ENCODE data around the gene CTAGE15. TPM values are rescaled to one million over a fixed set of nuclear protein-coding genes. Genes with fewer than 3 reads are reported as not detected.

Gene CTAGE15, protein sequence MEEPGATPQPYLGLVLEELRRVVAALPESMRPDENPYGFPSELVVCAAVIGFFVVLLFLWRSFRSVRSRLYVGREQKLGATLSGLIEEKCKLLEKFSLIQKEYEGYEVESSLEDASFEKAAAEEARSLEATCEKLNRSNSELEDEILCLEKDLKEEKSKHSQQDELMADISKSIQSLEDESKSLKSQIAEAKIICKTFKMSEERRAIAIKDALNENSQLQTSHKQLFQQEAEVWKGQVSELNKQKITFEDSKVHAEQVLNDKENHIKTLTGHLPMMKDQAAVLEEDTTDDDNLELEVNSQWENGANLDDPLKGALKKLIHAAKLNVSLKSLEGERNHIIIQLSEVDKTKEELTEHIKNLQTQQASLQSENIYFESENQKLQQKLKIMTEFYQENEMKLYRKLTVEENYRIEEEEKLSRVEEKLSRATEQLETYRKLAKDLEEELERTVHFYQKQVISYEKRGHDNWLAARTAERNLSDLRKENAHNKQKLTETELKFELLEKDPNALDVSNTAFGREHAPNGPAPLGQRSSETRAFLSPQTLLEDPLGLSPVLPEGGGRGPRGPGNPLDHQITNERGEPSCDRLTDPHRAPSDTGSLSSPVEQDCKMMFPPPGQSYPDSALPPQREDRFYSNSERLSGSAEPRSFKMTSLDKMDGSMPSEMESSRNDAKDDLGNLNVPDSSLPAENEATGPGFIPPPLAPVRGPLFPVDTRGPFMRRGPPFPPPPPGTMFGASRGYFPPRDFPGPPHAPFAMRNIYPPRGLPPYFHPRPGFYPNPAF
- not detected in 5 replicates for total RNA-seq (2022; extraction: Qiagen RNA extraction)

DNA sequence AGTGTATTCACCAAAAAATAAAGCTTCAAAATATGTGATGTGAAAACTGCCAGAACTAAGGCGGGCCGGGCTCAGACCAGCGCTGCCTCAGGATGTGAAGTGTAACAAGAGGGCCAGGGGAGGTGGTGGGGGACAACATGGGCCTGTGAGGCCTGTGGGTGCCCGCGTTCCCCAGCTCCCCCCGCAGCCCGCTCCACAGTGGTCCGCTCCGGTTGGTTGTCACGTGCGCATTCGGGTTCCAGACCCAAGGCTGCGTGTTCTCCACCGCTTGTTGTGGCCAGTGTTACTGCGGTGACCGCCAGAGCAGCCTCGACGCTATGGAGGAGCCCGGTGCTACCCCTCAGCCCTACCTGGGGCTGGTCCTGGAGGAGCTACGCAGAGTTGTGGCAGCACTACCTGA is at the start of gene CTAGE15:
CTAGE15 (plus strand) TSS at position 301 of the 400 bp plus-strand sequence; CDS start at position 318, 17 bp downstream.

DNA sequence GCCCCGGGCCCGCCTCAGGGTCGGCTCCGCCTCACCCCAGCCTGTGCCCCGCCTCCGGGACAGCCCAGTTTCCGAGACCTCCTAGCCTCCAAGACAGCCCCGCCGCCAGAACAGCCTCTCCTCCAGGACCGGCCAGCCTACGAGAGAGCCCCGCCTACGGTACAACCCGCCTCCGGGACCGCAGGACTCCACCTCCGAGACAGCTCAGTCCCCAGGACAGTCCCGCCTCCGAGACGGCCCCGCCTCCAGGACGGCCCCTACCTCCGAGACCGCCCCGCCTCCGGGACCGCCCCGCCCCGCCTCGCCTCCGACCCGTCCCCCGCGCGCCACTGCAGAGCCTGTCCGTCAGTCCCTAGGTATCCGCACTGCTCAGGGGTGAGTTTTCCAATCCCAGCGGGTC is 49.0 kb downstream of the CTAGE15 start, which contains the start of gene TCAF2:
TCAF2 (plus strand) TSS at position 329 of the 400 bp plus-strand sequence.

Other genes starting within 250 kb of the CTAGE15 start
- gene FAM131B, start 209.1 kb upstream of the CTAGE15 start, total RNA-seq (2022; extraction: Qiagen RNA extraction) = 0.34 to 0.53 TPM (median 0.49 TPM) in 5 replicates
- gene ZYX, start 190.5 kb upstream of the CTAGE15 start, total RNA-seq (2022; extraction: Qiagen RNA extraction) = 158 to 195 TPM (median 189 TPM) in 5 replicates
- 0.12 TPM in 1 of 5 replicates, not detected in the others for gene EPHA1, start 162.9 kb upstream of the CTAGE15 start, total RNA-seq (2022; extraction: Qiagen RNA extraction)
- not detected in 5 replicates for gene TAS2R60, start 128.3 kb upstream of the CTAGE15 start, total RNA-seq (2022; extraction: Qiagen RNA extraction)
- not detected in 5 replicates for gene TAS2R41, start 93.9 kb upstream of the CTAGE15 start, total RNA-seq (2022; extraction: Qiagen RNA extraction)
- gene TCAF2, start 49.2 kb downstream of the CTAGE15 start, total RNA-seq (2022; extraction: Qiagen RNA extraction) = 0.29 to 0.53 TPM (median 0.35 TPM) in 5 replicates
- gene CTAGE6, start 185.9 kb downstream of the CTAGE15 start, total RNA-seq (2022; extraction: Qiagen RNA extraction) = not detected in 5 replicates